A204.1 (cell line): ENCODE measurements around the gene LRRN2.
"Not testable (repeated sequence)": the region's sequence is repeated elsewhere in the genome, so short reads cannot be mapped to it uniquely, and the experiment has no call there.

ENCODE experiments used
- FAIRE-seq: peaks from 2 replicates; lab custom pipeline; 2012; peaks lifted over from hg19 to GRCh38; lab: Jason Lieb, UNC

Gene LRRN2

DNA sequence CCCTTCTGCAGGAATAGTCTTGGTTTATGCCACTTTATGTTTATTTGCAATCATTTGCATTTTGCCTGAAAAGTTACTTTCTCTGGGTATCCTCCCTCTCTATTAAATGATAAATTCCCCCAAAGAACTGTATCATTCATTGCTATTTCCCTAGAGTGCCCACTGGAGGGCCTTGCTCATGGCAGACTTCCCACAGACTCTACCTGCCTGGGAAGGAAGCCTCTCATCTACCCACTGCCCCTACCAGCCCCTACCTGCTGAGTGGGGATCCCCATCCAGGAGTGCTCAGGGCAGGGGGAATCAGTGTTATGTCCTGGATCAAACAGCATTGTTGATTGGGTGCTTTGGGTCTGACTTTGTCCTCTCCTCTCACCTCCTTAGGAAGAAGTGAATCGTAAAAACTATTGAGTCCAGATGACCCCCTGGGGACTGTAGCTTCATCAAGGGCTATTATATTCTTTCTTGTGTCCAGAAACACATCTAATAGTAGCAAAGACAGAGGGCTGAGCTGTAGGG, 6.8 kb upstream of the LRRN2 start:
- FAIRE-seq: no peak

DNA sequence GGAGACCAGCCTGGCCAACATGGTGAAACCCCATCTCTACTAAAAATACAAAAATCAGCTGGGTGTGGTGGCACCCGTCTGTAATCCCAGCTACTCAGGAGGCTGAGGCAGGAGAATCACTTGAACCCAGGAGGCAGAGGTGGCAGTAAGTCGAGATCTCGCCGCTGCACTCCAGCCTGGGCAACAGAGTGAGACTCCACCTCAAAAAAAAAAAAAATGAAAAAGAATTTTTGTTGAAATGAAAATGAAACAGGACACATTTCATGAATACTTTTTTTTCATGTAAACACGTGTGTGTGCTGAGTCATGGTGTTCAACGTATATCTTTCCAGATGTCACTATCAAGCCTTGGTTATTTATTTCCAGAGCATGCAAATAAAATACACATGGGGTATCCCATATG, 5.8 kb upstream of the LRRN2 start:
- FAIRE-seq: not testable (repeated sequence)

DNA sequence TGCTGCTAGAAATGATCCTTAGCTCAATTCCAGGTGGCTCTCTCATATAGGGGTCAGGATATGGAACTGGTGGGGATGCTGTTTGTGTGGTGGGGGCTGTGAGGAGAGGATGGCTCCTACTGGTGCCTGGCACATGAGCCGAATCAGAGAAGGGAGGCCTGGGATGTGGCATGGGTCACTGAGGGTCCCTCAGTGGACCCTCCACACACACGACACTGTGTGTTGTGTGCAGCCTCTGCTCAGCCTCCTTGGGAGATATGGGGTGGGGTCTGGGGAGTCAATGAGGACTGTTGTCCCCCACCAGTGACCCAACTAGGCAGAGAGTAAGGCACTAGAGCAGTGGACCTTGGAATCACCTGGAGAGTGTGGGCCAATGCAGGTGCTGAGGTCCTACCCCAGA, 3.2 kb upstream of the LRRN2 start:
- no peak for FAIRE-seq

DNA sequence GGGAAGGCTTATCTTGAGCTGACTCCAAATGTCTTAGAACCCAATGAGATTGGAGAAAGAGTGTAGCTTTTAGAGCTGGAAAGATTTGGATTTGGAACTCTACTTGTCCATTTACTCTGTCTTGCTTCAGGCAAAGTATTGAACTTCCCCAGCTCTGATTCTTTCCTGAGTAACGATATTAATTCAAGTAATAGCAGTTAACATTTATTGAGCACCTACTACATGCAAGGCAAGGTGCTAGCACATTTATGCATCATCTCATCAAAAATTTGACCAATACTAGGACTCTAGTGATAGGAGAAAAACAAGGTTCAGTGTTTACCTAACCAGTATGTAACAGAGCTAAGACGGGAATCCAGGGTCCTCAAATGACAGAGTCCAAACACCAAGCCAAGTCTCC, 2.5 kb upstream of the LRRN2 start:
- no peak for FAIRE-seq

DNA sequence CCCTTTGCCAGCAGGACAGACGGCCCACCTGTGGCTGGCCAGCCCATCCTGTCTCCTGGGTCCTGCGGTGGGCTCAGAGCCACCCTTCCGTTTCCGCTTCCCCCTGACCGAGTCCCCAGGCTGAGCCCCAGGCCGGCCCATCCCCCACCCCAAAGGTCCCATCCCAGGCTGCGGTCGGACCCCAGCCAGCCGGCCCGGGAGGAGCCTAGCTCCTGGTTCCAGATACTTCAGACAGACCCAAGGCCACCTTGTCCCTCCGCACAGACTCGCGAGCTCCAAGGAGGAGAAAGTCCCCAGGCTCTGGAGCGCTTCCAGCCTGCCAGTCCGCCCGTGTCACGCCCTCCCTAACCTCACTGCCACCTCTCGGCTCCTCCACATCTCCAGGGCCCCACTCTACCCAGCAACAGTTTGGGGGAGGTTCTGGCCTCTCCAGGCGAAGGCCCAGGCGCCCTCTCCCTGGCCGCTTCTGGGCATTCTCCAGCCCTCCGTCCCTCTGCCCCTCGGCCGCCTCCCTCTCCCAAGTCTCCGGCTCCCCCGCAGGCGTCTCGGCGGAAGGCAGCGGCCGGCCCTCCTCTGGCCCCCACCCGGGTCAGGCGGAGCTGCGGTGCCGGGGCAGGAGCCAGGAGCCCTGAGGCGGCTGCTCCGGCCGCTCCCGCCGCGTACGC, 835 bp downstream of the LRRN2 start:
- FAIRE-seq: no peak

DNA sequence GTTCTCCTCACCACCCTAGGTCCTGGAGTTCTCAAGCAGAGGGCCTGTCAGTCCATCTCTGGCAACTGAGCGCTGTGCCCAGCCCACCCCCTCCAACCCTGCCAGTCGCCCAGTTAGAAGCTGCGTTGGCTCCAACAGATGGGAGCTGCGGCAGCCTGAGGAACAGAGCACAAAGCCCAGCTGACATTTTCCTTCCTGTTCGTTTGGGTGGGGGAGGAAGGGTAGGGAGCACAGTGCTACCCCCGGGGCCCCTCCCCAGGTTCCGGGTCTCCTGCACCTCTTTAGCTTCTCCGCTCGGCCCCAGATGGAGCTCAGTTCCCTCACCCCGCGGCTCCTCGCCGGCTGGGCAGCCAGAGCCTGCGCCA, 1.4 kb downstream of the LRRN2 start:
- no peak for FAIRE-seq

DNA sequence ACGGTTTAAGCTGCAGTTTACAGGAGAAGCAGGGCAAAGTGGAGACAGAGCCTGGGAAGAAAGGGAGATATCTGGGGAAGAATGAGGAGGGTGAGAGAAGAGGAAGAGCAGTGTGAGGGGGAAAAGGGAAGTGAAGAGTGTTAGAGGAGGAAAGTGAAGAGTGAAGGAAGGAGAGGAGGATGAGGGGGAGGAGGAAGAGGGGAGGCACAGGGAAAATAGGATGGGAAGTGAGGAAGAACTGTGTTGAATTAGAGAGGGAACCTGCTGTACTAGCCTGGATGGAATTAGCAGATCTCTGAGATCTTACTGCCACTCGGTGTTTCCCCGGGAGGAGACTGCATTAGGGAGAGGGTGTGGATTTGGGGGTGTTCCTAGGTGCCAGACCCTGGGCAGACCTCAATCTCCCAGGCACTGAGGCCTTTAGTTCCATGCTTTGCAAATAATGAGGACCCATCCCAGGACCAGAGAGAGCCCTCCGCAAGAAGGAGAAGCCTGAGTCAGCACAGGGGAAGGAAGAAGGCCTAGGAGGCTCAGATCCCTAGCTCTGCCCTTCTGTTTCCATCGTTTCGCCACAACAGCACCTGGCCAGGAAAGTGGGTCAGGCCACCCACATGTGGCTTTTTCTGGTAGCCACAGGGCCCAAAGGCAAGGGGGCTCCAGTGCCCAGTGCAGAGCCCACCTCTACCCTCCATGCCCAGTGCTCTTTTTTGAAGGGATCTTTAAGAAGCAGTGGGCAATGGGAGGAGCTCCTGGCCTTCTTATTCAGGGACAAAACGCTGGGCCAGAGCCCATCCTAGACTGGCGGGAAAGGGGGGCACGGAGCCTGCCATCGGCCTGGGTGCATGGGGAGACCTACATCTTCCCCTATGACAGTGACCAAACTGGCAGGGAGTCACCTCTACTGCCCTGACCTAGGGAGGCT, 2.0 kb downstream of the LRRN2 start:
- no peak for FAIRE-seq

DNA sequence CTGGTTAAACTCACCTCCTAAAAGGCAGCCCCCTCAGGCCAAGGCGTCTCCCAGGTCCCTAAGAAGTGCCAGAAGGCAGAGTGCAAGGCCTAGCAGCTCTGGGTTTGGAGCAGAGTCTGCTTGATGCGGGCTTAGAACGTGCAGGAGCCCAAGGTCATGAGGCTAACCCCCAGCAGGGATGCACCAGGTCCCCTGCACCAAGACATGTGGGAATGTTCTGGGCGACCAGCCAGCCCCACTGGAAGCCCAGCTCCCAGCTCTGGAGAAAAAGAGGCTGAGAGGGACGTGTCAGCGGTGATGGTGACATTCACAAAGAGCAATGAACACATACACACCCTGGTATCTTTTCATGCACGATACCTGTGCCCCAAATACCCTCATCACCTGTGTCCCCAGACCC, 5.1 kb downstream of the LRRN2 start:
- no peak for FAIRE-seq

DNA sequence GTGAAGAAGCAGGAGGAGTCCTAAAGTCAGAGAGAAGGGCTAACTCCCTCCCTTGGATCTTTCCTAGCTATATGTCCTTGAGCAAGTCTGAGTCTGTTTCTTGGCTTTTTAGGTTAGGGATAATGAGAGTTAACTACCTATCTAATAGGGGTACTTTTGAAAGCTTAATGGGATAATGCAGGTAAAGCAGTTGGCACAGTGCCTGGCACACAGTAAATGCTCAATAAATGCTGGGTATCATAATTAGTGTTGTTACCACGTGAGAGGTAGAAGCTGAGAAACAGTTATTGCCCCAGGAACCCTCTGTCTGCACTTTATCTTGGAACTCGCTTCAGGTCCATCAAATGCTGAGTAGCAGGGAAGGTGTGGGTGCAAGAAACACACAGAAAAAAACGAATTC, 5.5 kb downstream of the LRRN2 start:
- FAIRE-seq: no peak

DNA sequence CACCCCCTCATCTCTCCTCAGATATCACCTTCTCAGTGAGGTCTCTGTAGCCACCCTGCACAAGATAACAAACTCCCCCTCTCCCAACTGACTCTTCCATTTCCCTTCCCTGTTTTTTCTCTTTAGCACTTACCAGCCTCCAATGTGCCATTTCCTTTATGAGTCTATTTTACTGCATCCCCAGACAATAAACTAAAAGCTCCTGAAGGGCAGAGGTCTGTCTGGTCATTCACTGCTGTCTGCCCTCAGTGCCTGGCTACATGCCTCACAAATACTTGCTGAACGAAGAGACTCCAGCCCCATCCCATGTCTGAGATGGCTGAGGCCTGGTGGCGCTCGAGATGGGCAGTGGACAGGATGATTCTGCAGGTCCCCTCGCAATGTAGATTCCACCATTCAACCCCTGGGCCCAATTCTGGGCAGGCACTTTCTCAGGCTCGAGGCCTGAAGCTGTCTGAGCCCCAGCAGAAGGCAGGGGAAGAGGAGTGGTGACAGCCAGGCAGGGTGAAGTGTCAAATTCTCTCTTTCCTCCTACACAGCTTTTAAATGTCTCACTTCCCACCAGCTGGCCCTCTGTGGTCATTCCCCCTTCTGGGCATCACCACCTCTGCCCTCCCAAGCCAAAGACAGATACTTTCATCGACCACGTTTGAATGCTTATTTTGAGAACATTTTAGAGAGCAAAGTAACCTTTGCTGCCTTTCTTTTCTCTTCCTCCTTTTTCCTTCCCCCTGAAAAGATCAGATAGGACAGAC, 6.6 kb downstream of the LRRN2 start:
- no peak for FAIRE-seq

DNA sequence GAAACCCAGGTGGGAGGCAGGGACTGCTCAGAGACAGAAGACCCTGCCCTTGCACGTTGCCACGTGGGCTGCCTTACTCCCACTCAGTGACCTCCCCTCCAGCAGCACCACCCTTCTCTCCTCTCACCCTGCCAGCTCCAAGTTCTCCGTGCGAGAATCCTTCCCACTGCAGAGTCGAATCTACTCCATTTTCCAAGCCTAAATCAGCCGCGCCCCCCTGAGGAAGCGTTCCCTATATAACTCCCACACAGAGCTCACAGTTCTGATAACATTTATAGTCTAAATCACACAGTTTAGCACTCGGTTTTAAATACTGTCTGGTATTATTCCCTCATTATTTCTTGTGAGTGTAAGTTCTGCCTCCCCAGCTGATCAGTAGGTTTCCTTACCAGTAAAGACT, 7.7 kb downstream of the LRRN2 start:
- FAIRE-seq: no peak

DNA sequence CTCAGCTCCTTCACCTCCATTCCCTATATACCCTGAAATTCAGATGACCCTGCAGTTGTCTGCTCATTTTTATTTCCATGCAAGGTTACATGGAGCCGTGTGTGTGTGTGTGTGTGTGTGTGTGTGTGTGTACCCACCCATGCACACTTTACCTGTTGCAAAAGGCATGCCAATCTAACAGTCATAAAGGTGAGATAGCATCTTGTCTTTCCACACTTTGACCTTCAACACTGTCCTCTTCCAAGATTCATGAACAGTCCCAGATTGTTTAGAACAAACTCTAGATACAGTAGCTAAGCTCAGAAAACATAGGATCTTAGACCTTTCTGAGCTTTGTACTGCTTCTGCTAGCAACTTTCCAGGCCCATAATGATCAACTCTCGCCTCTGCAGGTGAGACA, 9.5 kb downstream of the LRRN2 start:
- no peak for FAIRE-seq

DNA sequence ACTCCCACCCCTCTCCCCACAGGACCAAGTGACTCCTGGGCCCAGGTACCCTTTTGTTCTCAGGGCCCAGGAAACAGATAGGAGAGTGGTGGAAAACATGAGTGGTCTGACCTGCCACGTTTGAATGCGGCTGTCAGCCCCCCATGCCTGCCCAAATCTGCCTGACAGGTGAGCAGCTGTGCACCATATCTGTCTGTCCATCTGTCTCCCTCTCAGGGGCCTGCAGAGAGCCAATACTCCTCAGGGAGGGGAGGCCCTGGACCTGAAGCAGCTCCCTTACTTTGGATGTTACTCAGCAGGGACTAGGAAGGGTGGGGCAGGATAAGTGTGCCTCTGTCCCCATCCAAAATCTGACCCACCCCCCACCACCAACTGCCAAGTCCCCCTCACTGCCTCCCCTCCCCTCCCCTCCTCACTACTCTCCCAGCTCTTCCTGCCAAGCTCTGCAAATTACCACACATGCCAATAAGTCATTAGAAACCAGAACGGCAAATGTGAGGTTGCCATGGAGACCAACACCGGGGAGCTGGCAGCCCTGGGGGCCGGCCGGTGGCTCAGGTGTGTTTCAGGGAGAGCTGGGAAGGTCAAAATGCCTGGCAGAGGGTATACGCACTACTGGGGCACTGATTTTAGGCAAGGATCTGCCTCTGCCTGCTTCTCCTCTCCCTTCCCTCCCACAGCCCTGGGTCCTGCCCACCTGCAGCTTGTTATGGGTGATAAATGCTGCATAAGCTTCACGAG, 11.5 kb downstream of the LRRN2 start:
- FAIRE-seq: no peak

DNA sequence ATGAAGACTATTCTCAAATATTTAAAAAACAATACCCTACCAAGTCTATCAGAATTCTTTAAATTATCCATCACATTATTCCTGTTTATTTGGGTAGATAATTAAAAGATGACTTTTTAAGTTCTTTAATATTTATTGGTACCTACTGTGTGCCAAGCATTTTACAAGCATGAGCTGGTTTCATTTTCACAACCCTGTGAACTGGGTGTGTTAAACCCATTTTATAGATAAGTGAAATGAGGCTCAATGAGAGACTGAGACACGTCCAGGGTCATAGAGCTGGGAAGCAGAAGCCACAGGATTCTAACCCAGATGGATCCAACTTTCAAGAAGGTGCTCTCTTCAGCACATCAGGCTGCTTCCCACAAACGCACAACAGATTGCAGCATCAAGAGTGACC, 12.3 kb downstream of the LRRN2 start:
- FAIRE-seq: no peak

DNA sequence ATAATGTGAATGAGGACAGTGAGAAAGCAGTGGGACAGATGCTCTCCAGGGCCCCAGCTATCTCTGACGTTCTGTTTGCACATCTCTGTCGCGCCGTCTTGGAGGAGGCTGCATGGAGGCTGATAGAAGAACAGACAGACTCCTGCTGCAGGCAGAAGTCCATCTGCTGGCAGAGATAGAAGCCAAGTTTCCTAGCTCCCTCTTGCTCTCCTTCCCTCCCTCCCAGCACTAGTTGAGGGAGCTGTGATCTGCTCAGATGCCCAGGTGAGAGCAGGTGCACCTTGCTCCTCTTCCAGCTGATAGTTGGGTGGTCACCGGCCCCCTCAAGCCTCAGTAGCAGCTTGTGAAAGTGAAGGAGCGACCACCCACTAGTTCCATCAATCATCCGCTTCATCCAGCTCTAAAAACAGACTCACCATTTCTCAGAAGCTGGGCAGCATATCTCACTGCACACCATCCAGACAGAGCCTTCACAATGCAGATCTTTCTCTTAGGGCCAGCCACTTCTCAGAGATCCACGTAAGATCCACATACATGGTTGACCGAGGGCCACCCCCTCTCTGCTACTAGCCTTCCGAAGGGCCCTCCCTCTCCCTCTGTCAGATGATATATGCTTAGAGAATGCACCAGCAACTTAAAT, 12.9 kb downstream of the LRRN2 start:
- no peak for FAIRE-seq

DNA sequence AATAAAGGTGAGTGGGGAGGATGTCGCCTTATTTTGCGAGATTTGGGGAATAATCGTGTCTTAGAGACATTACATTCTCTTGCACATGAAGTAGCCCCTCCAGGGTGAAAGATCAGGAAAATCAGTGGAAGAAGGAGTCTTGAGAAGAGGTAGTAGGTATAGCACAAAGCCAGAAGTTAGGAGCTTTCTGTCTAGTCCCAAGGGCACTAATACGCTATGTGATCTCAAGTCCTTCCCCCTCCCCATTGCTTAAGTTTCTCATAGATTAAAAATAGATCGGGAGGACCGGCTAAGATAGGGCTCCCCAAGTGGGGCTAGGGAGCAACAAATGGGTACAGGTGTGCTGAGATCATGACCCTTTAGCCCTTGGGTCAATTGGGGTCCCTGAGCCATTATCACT, 13.5 kb downstream of the LRRN2 start:
- FAIRE-seq: no peak

DNA sequence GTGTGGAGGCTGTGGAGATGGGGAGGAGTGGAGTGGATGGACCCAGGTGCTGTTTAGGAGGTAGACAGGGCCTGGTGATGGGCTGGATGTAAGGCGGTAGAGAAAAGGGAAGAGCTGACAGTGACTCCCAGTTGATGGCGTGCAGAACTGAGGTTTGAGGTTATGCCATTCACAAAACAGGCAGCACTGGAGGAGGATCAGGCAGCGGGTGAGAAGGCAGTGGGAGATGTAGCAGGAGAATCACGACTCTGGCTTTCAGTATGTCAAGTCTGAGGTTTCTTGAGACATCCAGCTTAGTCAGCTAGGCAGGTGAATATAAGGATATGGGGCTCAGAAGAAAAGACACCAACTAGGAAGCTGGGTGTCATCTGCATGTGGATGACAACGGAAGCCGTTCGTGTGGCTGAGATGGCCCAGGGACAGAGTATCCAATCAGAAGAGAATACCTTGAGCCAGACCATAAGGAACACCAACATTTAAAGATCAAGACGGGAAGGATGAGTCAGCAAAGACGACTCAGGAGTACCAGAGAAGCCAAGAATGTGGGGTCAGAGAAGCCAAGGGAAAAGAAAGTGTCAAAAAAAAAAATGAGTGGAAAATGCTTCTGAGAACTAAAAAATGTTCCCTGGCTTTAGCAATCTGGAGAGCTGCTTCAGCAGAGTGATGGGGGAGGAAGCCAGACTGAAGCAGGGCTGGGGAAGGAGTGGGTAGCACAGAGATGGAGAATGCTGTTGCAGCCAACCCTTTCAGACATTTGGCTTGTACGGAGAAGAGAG, 15.2 kb downstream of the LRRN2 start:
- FAIRE-seq: no peak

DNA sequence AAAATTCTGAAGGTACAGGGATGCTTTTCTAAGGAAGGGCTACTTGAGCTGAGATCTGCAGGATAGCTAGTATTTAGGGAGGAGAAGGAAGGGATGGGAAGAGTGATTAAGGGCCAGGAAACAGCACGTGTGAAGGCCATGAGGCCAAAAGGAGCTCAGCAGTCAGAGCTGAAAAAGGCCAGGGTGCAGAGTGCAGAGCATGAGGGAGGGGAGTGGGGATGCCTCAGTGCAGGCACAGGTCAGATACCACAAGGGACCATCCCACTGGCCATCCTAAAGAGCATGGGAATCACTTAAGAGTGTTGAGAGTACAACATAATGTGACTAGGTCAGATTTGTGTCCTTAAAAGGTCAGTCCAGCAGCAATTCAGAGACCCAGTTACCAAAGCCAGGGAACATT, 16.0 kb downstream of the LRRN2 start:
- FAIRE-seq: no peak

DNA sequence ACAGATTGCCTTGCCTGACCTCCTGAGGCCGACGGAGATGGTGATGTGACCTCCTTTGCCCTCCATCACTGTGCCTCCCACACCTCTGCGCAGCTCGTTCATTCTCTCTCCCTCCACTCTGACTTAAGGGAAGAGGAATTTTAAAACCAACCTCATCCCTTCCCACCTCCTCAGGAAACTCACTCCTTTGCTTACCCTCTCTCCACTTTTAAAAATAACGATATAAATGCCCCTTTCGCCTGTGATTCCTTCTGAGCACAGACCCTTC, 21.2 kb downstream of the LRRN2 start:
- FAIRE-seq: no peak

DNA sequence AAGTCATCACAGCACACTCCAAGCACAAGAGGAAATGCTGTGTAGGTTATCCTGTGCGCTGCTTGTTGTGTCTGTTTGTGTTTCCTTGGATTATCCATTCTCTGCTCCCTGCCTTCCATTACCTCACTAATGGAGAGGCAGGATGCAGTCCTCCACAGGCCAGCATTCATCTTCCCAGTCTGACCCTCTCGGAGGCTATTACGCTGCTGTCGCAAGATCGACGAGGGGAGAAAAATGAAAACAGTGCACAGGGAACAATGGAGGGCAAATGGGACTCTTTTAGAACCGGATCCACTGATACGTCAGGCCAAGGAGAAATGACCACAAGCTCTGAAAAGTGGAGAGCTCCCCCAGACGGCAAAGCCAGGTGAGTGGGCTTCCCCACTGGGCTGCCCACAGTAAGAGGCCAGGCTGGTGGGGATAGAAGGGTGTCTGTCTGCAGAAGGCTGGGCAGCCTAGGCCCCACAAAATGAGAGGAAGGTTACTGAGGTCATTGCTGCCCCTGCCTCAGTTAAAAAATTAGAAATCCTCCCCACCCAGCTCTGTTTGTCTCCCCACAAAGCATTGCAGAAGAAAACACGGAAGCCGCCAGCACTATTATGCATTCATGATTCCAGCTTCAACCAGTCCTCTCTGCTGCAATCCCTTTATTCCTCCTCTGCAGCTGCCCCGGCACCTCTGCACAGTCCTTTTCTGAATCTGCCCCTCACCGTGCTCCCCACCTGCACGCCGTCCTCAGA, 21.7 kb downstream of the LRRN2 start:
- no peak for FAIRE-seq

DNA sequence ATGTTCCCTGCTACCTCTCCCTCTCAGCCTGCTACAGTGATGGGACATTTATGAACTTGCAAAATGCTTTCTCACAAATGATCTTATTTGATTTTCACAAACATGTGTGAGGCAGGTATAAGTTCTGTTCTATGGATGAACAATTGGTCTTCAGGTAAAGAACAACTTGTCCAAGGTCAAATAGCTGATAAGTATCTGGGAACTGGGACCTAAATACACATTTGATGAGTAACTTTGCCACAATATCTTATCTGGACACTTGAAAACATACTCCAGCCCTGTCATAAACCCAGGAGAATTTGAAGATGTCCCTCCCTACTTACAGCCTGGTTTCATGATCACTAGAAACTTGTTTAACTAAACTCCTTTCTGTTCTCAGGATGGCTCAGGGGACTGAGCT, 23.0 kb downstream of the LRRN2 start:
- no peak for FAIRE-seq
